HL-60 (cell line): ENCODE results near the gene BTBD9.

Source experiments
- CTCF ChIP-seq: IDR thresholded peaks from one replicate; pipeline ENCODE4 v1.5.1; 2011; ENCODE audit warnings: low read length, control low read depth, inconsistent platforms; ENCODE audit not compliant: insufficient read depth
- REST ChIP-seq: IDR thresholded peaks from 2 replicates; pipeline ENCODE4 v1.6.1; 2012; ENCODE audit warnings: low read depth; ENCODE audit not compliant: insufficient replicate concordance

GRCh38 chr6:38137608-38138265, 502.0 kb downstream of the BTBD9 start:
- no peak for TF ChIP-seq CTCF
- TF ChIP-seq REST, result no peak
